ENCODE measurements around the gene ZMYND15. TPM values are rescaled to one million over a fixed set of nuclear protein-coding genes. Genes with fewer than 3 reads are reported as not detected.

Gene ZMYND15
- polyA plus RNA-seq, 1 donor (not counting 4 experiments of a cell fraction or from before 2014, with no cell fraction given), result 0.25 TPM

GRCh38 chr17:4715063-4715744, 24.4 kb upstream of the ZMYND15 start:
- H3K4me2 ChIP-seq (ENCODE audit: control insufficient read depth, extremely low read depth, insufficient read depth, low read depth, low read length), result no peak overlapping the region
- no peaks in the 10 kb centered on the region for H4K20me1 ChIP-seq (ENCODE audit: control insufficient read depth, extremely low read depth, insufficient read depth, low read length)
- H3K36me3 ChIP-seq (ENCODE audit: control insufficient read depth in 2 of 2, extremely low read depth in 1 of 2, insufficient read depth in 2 of 2, low read length in 2 of 2), result no peaks in the 10 kb centered on the region
- H3K9me1 ChIP-seq (ENCODE audit: control insufficient read depth, extremely low read depth, insufficient read depth, low read length), result no peaks in the 10 kb centered on the region
- no peak for TF ChIP-seq EZH2 (IDR thresholded peaks at IDR 0.05; ENCODE audit: low read length)
- no peak for TF ChIP-seq CTCF (optimal IDR thresholded peaks at IDR 0.05 in 1 of 3, IDR thresholded peaks at IDR 0.05 in 1 of 3, conservative IDR thresholded peaks at IDR 0.05 in 1 of 3; ENCODE audit: extremely low read depth in 1 of 3, insufficient read depth in 2 of 3, low read length in 3 of 3)
- H3K9me3 ChIP-seq (ENCODE audit: control insufficient read depth, low read depth, low read length), result no peaks in the 10 kb centered on the region
- H3K27ac ChIP-seq (ENCODE audit: control insufficient read depth, insufficient read depth, low read length), result no peak overlapping the region
- H3K79me2 ChIP-seq (ENCODE audit: control insufficient read depth, insufficient read depth, low read length), result no peaks in the 10 kb centered on the region
- H3K4me1 ChIP-seq (ENCODE audit: control insufficient read depth, extremely low read depth, insufficient read depth, low read length), result peaks cover 9% of the 10 kb centered on the region
- DNase-seq (ENCODE audit: low read depth, low spot score) (no peak), FAIRE-seq (no peak)
- no peak overlapping the region for H2AFZ ChIP-seq (ENCODE audit: control insufficient read depth, low read length)
- no peak overlapping the region for H3K9ac ChIP-seq (ENCODE audit: control insufficient read depth, extremely low read depth, insufficient read depth, low read length)
- H3K4me3 ChIP-seq (ENCODE audit: control insufficient read depth in 2 of 3, extremely low read depth in 1 of 3, insufficient read depth in 2 of 3, low read depth in 1 of 3, low read length in 3 of 3), result no peak overlapping the region
- dilution Hi-C loops (cut with MboI; ENCODE audit: extremely low pct_ligation_motif_present, low sequenced_read_pairs), result no loop called here
- no peaks in the 10 kb centered on the region for H3K27me3 ChIP-seq (ENCODE audit: control insufficient read depth, extremely low read depth, insufficient read depth, low read length)

- dilution Hi-C loops (cut with MboI; ENCODE audit: extremely low pct_ligation_motif_present, low sequenced_read_pairs), result no loop called here
Measured at GRCh38 chr17:4716081-4716480, 23.6 kb upstream of the ZMYND15 start.

More at GRCh38 chr17:4716081-4716480, 23.6 kb upstream of the ZMYND15 start:
- H3K4me2 ChIP-seq (ENCODE audit: control insufficient read depth, extremely low read depth, insufficient read depth, low read depth, low read length), result no peak overlapping the region
- TF ChIP-seq EZH2 (IDR thresholded peaks at IDR 0.05; ENCODE audit: low read length), result no peak
- TF ChIP-seq CTCF (optimal IDR thresholded peaks at IDR 0.05 in 1 of 3, IDR thresholded peaks at IDR 0.05 in 1 of 3, conservative IDR thresholded peaks at IDR 0.05 in 1 of 3; ENCODE audit: extremely low read depth in 1 of 3, insufficient read depth in 2 of 3, low read length in 3 of 3), result no peak
- H3K79me2 ChIP-seq (ENCODE audit: control insufficient read depth, insufficient read depth, low read length), result no peaks in the 10 kb centered on the region
- no peak for FAIRE-seq
- no peaks in the 10 kb centered on the region for H3K9me1 ChIP-seq (ENCODE audit: control insufficient read depth, extremely low read depth, insufficient read depth, low read length)
- no peak overlapping the region for H3K9ac ChIP-seq (ENCODE audit: control insufficient read depth, extremely low read depth, insufficient read depth, low read length)
- H4K20me1 ChIP-seq (ENCODE audit: control insufficient read depth, extremely low read depth, insufficient read depth, low read length), result no peaks in the 10 kb centered on the region
- H2AFZ ChIP-seq (ENCODE audit: control insufficient read depth, low read length), result no peak overlapping the region
- DNase-seq (ENCODE audit: low read depth, low spot score), result no peak
- no peaks in the 10 kb centered on the region for H3K9me3 ChIP-seq (ENCODE audit: control insufficient read depth, low read depth, low read length)
- no peaks in the 10 kb centered on the region for H3K36me3 ChIP-seq (ENCODE audit: control insufficient read depth in 2 of 2, extremely low read depth in 1 of 2, insufficient read depth in 2 of 2, low read length in 2 of 2)
- H3K27me3 ChIP-seq (ENCODE audit: control insufficient read depth, extremely low read depth, insufficient read depth, low read length), result no peaks in the 10 kb centered on the region
- H3K27ac ChIP-seq (ENCODE audit: control insufficient read depth, insufficient read depth, low read length), result no peak overlapping the region
- no peak overlapping the region for H3K4me3 ChIP-seq (ENCODE audit: control insufficient read depth in 2 of 3, extremely low read depth in 1 of 3, insufficient read depth in 2 of 3, low read depth in 1 of 3, low read length in 3 of 3)
- peaks cover 5% of the 10 kb centered on the region for H3K4me1 ChIP-seq (ENCODE audit: control insufficient read depth, extremely low read depth, insufficient read depth, low read length)

All from keratinocyte (primary cell).